ENCODE results near the gene PHF19. TPM values are rescaled to one million over a fixed set of nuclear protein-coding genes. Genes with fewer than 3 reads are reported as not detected.

Gene PHF19
- total and polyA plus RNA-seq, 2 of the 8 experiments (the other 6 are each of a cell fraction or from before 2014, with no cell fraction given): 28.2 to 31.8 TPM

- no peak overlapping the region for H2AK5ac ChIP-seq (ENCODE audit: low read depth, low read length)
- no peak overlapping the region for H4K5ac ChIP-seq (ENCODE audit: insufficient read length, low read depth, low read length)
- ChIA-PET POLR2A (ENCODE audit: partially characterized antibody) (interaction anchor here (1.8 to 2.0 kb wide), 2 partner anchors 10 kb away, joined by 6 to 12 read pairs; no protein-coding TSS in a partner anchor), CTCF (ENCODE audit: partially characterized antibody) (interaction anchor here (0.6 to 2.2 kb wide), 10 partner anchors 11 to 98 kb away, joined by 3 to 10 read pairs (median 3); no protein-coding TSS in a partner anchor)
- H3K18ac ChIP-seq (ENCODE audit: extremely low read depth, low read length): no peak overlapping the region
- no peak overlapping the region for H4K91ac ChIP-seq (replicated peaks; ENCODE audit: insufficient read length, low read length)
- DNase-seq (ENCODE audit: low read depth in 1 of 2, low spot score in 2 of 2): no peak
- H3K4me1 ChIP-seq (replicated peaks in 1 of 4; ENCODE audit: control insufficient read depth in 3 of 4, insufficient read depth in 4 of 4, low read length in 3 of 4): peaks cover 0 to 3% (median under 1%) of the 10 kb centered on the region in 4 experiments; a peak in 4 of 7 replicates
- H2BK15ac ChIP-seq (ENCODE audit: low read length): no peak overlapping the region
- H2BK120ac ChIP-seq (replicated peaks; ENCODE audit: low read depth, low read length): no peak overlapping the region
- WGBS, 2 experiments (ENCODE audit: extremely low coverage in 1 of 2, insufficient coverage in 1 of 2, insufficient read length in 1 of 2, insufficient replicate concordance in 2 of 2, low coverage in 1 of 2, low lambda C conversion rate in 2 of 2, missing lambda C conversion rate in 1 of 2): 85% methylated on average over 2 of the region's 3 CpGs; no CpG with 5 or more reads in 1 of the 2 experiments
- no peak overlapping the region for H3K56ac ChIP-seq (replicated peaks; ENCODE audit: insufficient read length, low read depth, low read length)
- H3K9me3 ChIP-seq (ENCODE audit: insufficient read depth in 2 of 2, low read depth in 1 of 2, low read length in 1 of 2): no peaks in the 10 kb centered on the region
- H3K4me2 ChIP-seq (ENCODE audit: insufficient read depth in 1 of 2, low read depth in 2 of 2, low read length in 2 of 2): no peak overlapping the region
- H2BK5ac ChIP-seq (ENCODE audit: low read depth, low read length): no peak overlapping the region
- TF ChIP-seq SRF (IDR thresholded peaks at IDR 0.05; ENCODE audit: low read depth, low read length): no peak
- no peak for TF ChIP-seq POLR2AphosphoS5 (IDR thresholded peaks at IDR 0.05; ENCODE audit: low read depth, low read length)
- H3K79me1 ChIP-seq (ENCODE audit: low read depth, low read length): no peaks in the 10 kb centered on the region
- H3K23me2 ChIP-seq (ENCODE audit: low read depth, low read length): no peaks in the 10 kb centered on the region; the same call in 1 of the 2 replicates
- H3K9ac ChIP-seq (replicated peaks in 1 of 4; ENCODE audit: extremely low read depth in 1 of 4, low read depth in 3 of 4, low read length in 3 of 4): no peak overlapping the region
- H3K27me3 ChIP-seq (replicated peaks in 1 of 4; ENCODE audit: control insufficient read depth in 3 of 4, extremely low read depth in 1 of 4, insufficient read depth in 3 of 4, low read length in 3 of 4): no peaks in the 10 kb centered on the region
- no peak overlapping the region for H3K4ac ChIP-seq (replicated peaks; ENCODE audit: insufficient read length, low read depth, low read length)
- H3K4me3 ChIP-seq (ENCODE audit: extremely low read depth in 1 of 4, insufficient read depth in 2 of 4, low read depth in 3 of 4, low read length in 4 of 4): no peak overlapping the region
- H4K8ac ChIP-seq (ENCODE audit: extremely low read depth, insufficient read depth, low read length): no peak overlapping the region
- H3K23ac ChIP-seq (ENCODE audit: insufficient read length): no peak overlapping the region
- no peak overlapping the region for H2BK20ac ChIP-seq (ENCODE audit: low read length)
- H2BK12ac ChIP-seq (ENCODE audit: low read depth, low read length): no peak overlapping the region
- H3K36me3 ChIP-seq (ENCODE audit: control insufficient read depth in 2 of 4, insufficient read depth in 4 of 4, low read length in 3 of 4): no peaks in the 10 kb centered on the region
- H2AFZ ChIP-seq (ENCODE audit: low read length): no peak overlapping the region
- no peak for FAIRE-seq
- H4K20me1 ChIP-seq (replicated peaks in 1 of 2; ENCODE audit: control insufficient read depth in 1 of 2, insufficient read depth in 2 of 2, low read length in 2 of 2): no peaks in the 10 kb centered on the region
- H3K14ac ChIP-seq (ENCODE audit: insufficient read length): no peak overlapping the region
- no peak overlapping the region for H3K27ac ChIP-seq (ENCODE audit: low read depth, low read length)
- no peaks in the 10 kb centered on the region for H3K79me2 ChIP-seq (ENCODE audit: control insufficient read depth in 1 of 2, insufficient read depth in 2 of 2, low read length in 2 of 2)
Observed at GRCh38 chr9:120883608-120883996, 6.6 kb upstream of the PHF19 start.
